ENCODE results near the gene FAM53B.

FAM53B gene

DNA sequence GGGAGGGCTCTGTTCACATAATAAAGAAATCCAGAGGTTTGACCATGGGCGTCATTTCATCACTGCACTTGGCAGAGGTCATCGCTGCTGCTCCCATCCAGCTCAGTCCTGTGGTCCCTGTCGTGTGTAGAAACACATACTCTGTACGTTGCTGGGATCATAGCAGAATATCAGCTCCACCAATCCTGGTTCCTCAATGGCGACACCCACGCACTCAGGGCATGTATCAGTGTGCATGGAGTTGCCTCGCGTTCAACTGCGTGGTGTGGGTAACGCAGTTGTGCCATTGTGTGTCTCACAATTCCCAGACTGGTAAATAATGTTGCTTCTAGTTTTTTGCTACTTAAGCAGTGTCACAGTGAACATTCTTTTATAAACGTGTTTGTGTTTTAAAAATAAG, 171.4 kb downstream of the FAM53B start:
- Mint-ChIP-seq H3K4me1 (ENCODE audit: low read depth) (no peaks in the 10 kb centered on the region), H3K4me3 (no peak overlapping the region), H3K9me3 (no peaks in the 10 kb centered on the region), H3K27ac (no peak overlapping the region), H3K36me3 (ENCODE audit: low read depth) (no peaks in the 10 kb centered on the region), H3K27me3 (ENCODE audit: low read depth) (no peaks in the 10 kb centered on the region)
- DNase-seq (ENCODE audit: low spot score) = no peak

DNA sequence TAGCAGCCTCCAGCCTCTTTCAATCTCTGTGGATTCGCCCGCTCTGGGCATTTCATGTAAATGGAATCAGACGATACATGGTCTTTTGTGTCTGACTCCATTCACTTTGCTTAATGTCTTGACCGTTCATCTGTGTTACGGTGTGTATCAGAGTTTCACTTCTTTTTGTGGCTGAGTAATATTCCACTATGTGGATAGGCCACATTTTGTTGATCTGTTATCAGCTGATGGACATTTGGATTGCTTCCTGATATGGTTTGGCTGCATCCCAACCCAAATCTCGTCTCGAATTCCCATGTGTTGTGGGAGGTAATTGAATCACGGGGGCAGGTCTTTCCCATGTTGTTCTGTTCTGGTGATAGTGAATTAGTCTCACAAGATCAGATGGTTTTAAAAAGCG, 173.5 kb downstream of the FAM53B start:
- DNase-seq (ENCODE audit: low spot score) = no peak
- Mint-ChIP-seq H3K36me3 (ENCODE audit: low read depth) (no peaks in the 10 kb centered on the region), H3K4me3 (no peak overlapping the region), H3K4me1 (ENCODE audit: low read depth) (no peaks in the 10 kb centered on the region), H3K9me3 (no peaks in the 10 kb centered on the region), H3K27ac (no peak overlapping the region), H3K27me3 (ENCODE audit: low read depth) (no peaks in the 10 kb centered on the region)

DNA sequence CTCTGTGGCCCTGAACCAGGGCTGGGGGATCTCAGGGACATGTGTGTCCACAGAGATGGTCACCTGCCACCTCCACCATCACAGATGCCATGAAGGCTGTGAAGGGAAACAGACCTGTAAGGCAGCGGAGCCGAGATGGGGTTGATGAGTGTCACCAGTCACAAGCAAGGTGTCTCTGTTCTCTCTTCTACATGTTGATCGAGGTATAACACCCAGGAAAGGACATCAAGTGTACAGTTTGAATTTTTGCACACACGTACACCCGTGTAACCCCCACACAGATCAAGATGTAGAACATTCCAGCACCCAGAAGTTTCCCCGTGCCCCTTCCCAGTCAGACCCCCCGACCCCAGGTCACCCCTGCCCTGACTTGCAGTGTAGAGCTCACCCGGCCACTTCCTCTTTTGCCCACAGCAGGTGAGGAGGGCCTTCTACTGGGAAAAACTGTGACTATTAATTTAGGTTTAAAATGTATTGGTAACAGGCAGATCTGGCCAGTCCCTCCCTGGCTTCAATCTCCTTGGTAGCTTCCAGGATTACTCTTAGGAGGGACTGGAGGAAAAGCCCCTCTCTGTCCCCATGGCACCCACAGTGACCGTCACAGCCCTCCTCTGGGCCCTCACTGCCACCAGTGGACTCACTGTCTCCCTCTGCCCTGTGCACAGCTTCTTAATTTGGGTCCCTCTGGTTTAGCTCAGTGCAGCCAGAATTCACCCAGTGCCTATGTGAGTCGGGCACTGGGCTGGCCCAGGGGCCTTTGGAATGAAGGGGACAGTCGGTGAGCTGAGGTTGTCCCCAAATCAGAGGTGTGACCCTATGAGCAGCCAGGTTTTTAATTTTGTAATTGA, 174.3 kb downstream of the FAM53B start:
- Mint-ChIP-seq H3K4me1 (ENCODE audit: low read depth) (no peaks in the 10 kb centered on the region), H3K27me3 (ENCODE audit: low read depth) (no peaks in the 10 kb centered on the region), H3K27ac (no peak overlapping the region), H3K36me3 (ENCODE audit: low read depth) (no peaks in the 10 kb centered on the region), H3K9me3 (no peaks in the 10 kb centered on the region), H3K4me3 (no peak overlapping the region)
- no peak for DNase-seq (ENCODE audit: low spot score)
